HepG2 (cell line): Measurements from ENCODE around the gene DNAJA2. TPM values are rescaled to one million over a fixed set of nuclear protein-coding genes. Genes with fewer than 3 reads are reported as not detected.
A peak's percentile ranks its signal among the peaks of the same experiment; 100 is the strongest.

ENCODE experiments used
- ARID4A ChIP-seq: sonication (generic); formaldehyde crosslinking; IDR thresholded peaks from 2 replicates; pipeline ENCODE4 v1.5.0; 2020; ENCODE audit warnings: mild to moderate bottlenecking, missing genetic modification reagents, borderline replicate concordance
- ARNT ChIP-seq: fragments of 450-650 bp; IDR thresholded peaks from 2 replicates; pipeline ENCODE4 v1.6.1; 2017
- E2F2 ChIP-seq: sonication (generic); formaldehyde crosslinking; IDR thresholded peaks from 2 replicates; pipeline ENCODE4 v1.4.0; 2020; ENCODE audit warnings: missing genetic modification reagents, borderline replicate concordance
- GZF1 ChIP-seq: sonication (generic); formaldehyde crosslinking; IDR thresholded peaks from 2 replicates; pipeline ENCODE4 v1.5.1; 2020; ENCODE audit warnings: mild to moderate bottlenecking, missing genetic modification reagents
- KDM4B ChIP-seq: sonication (generic); formaldehyde crosslinking; IDR thresholded peaks from 2 replicates; pipeline ENCODE4 v1.4.0; 2020; ENCODE audit warnings: missing genetic modification reagents
- PHF21A ChIP-seq: sonication (generic); formaldehyde crosslinking; IDR thresholded peaks from 2 replicates; pipeline ENCODE4 v1.5.0; 2020; ENCODE audit warnings: mild to moderate bottlenecking, missing genetic modification reagents
- TCF7 ChIP-seq: sonication (generic); IDR thresholded peaks from 2 replicates; pipeline ENCODE4 v1.6.1; 2016; ENCODE audit warnings: antibody characterized with exemption, low read depth
- ZNF407 ChIP-seq: sonication (generic); formaldehyde crosslinking; IDR thresholded peaks from one replicate; pipeline ENCODE4 v1.5.1; 2020; ENCODE audit warnings: mild to moderate bottlenecking, missing genetic modification reagents; ENCODE audit errors: not compliant biosample characterization
- ZNF496 ChIP-seq: sonication (generic); formaldehyde crosslinking; IDR thresholded peaks from 2 replicates; pipeline ENCODE4 v1.8.1; 2023; ENCODE audit warnings: mild to moderate bottlenecking, moderate library complexity, missing genetic modification reagents; ENCODE audit not compliant: insufficient replicate concordance
- ZNF512B ChIP-seq: sonication (generic); formaldehyde crosslinking; IDR thresholded peaks from 2 replicates; pipeline ENCODE4 v1.5.1; 2020; ENCODE audit warnings: missing genetic modification reagents, mild to moderate bottlenecking, borderline replicate concordance
- ZNF614 ChIP-seq: IDR thresholded peaks from 2 replicates; pipeline ENCODE4 v1.6.1; 2018; ENCODE audit warnings: missing biosample characterization, missing genetic modification reagents, inconsistent platforms, borderline replicate concordance
- ZNF629 ChIP-seq: sonication (generic); formaldehyde crosslinking; conservative IDR thresholded peaks from 2 replicates; pipeline ENCODE4 v1.5.0; 2020; ENCODE audit warnings: missing genetic modification reagents
- ZNF883 ChIP-seq: sonication (generic); formaldehyde crosslinking; IDR thresholded peaks from 2 replicates; pipeline ENCODE4 v1.5.1; 2020; ENCODE audit warnings: mild to moderate bottlenecking, missing genetic modification reagents; ENCODE audit errors: not compliant biosample characterization
- polyA plus RNA-seq, 8 experiments: library from polyadenylated mRNA; depleted of rRNA in 3 of 8; stranded (reverse) in 7 of 8; unstranded in 1 of 8; fragments of >200 nt; fragmentation: Illumina TruSeq in 4 of 8; extraction: Trizol in 4 of 8; gene quantifications; 2 replicates each; pipeline versions ENCODE4 v1.2.1 to v1.2.3, GENCODE V29; 2011 to 2016; ENCODE audit warnings: low read depth in 4 of 8, missing spikeins in 1 of 8, mixed read lengths in 1 of 8; ENCODE audit not compliant: insufficient read depth in 1 of 8
- total RNA-seq, 5 experiments: library from RNA; depleted of rRNA; stranded (reverse); fragments of >200 nt; fragmentation: Illumina TruSeq; extraction: Trizol; gene quantifications; 2 replicates each; pipeline ENCODE4 v1.2.3, GENCODE V29; 2016; ENCODE audit warnings: low read depth in 1 of 5

DNAJA2 gene
- total and polyA plus RNA-seq, 2 of the 13 experiments (the other 11 are each of a cell fraction or from before 2014, with no cell fraction given), result 25.4 to 176 TPM

- TF ChIP-seq GZF1 (CRISPR knock-in tag) (no peak), KDM4B (CRISPR knock-in tag) (no peak), ZNF496 (CRISPR knock-in tag) (no peak), ZNF629 (CRISPR knock-in tag) (no peak), E2F2 (no peak), PHF21A (peak; percentile 68), TCF7 (no peak), ARID4A (CRISPR knock-in tag) (no peak), ZNF407 (CRISPR knock-in tag) (no peak), ARNT (no peak), ZNF883 (no peak), ZNF614 (CRISPR knock-in tag) (0 out of 2 replicates have a peak, but pooled peaks have one; percentile 37), ZNF512B (CRISPR knock-in tag) (no peak)
These were observed 3.1 kb upstream of the DNAJA2 start (continued) for GRCh38 chr16:46976550-46976949.
